Mammary epithelial cell (primary cell): ENCODE results near the gene ITPR2.

ENCODE experiments used
- CTCF ChIP-seq, 2 donors: IDR thresholded peaks in 1 of 2; conservative IDR thresholded peaks in 1 of 2; 2 replicates each; pipeline ENCODE4 v1.5.1; 2011 to 2012; ENCODE audit warnings: inconsistent platforms in 2 of 2, low read length in 2 of 2, mild to moderate bottlenecking in 2 of 2, control low read depth in 1 of 2, low read depth in 1 of 2; ENCODE audit not compliant: insufficient read depth in 1 of 2; ENCODE audit errors: extremely low read depth in 1 of 2
- EZH2 ChIP-seq: IDR thresholded peaks from 2 replicates; pipeline ENCODE4 v1.6.1; 2012; ENCODE audit warnings: low read length, inconsistent platforms, borderline replicate concordance

DNA sequence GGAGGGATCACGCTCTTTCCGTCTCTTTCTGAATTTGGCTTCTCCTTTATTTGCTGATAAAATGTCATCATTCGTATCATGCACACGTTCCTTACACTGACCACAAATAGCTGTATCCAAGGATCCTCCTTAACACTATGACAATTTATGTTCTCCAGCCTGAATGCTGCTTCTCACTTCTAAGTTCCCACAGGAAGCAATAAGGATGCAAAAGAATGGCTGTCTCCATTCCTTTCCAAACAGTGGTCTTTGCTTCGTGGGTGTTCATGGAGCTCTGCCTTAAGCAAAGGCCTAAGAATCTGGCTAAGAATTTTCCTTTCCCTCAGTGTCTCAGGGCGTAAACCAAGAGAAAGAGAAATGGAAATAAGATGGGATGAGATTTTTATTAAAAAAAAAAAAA, 200.2 kb downstream of the ITPR2 start:
- TF ChIP-seq CTCF (conservative IDR thresholded peaks at IDR 0.05 in 1 of 2, IDR thresholded peaks at IDR 0.05 in 1 of 2; ENCODE audit: extremely low read depth in 1 of 2, insufficient read depth in 1 of 2, low read depth in 1 of 2, low read length in 2 of 2) (no peak), EZH2 (no peak)
